UCSD-AML1 (cell line): ENCODE measurements around the gene KCNE3.

Experiments
- DNase-seq: peaks from one replicate; lab custom pipeline; 2025; ENCODE audit not compliant: unreplicated experiment; lab: John Stamatoyannopoulos, UW

The KCNE3 gene

GRCh38 chr11:74466916-74467885, at the start of gene KCNE3:
Gene KCNE3, minus strand, starts transcription at chr11:74467549. Its CDS starts 9,986 bp downstream, at chr11:74457563.
- no peak for DNase-seq

GRCh38 chr11:74507582-74507981, 40.2 kb upstream of the KCNE3 start:
- DNase-seq, result no peak

- DNase-seq, result no peak
Measured at GRCh38 chr11:74506823-74507222, 39.5 kb upstream of the KCNE3 start.

- DNase-seq, result no peak
Measured at GRCh38 chr11:74505911-74506310, 38.6 kb upstream of the KCNE3 start.

- no peak for DNase-seq
Measured at GRCh38 chr11:74504100-74504691, 36.8 kb upstream of the KCNE3 start.

GRCh38 chr11:74494916-74495315, 27.6 kb upstream of the KCNE3 start:
- DNase-seq, result no peak

- DNase-seq, result no peak
Measured at GRCh38 chr11:74493791-74494630, 26.7 kb upstream of the KCNE3 start.

GRCh38 chr11:74492974-74493790, 25.8 kb upstream of the KCNE3 start, which contains the start of gene LIPT2:
Gene LIPT2, minus strand, starts transcription at chr11:74493724. Its CDS starts 21 bp downstream, at chr11:74493703.
- DNase-seq, result peak; percentile 96

GRCh38 chr11:74492084-74492483, 24.7 kb upstream of the KCNE3 start:
- no peak for DNase-seq

- DNase-seq, result no peak
Measured at GRCh38 chr11:74490941-74491340, 23.6 kb upstream of the KCNE3 start.

- no peak for DNase-seq
Measured at GRCh38 chr11:74487875-74488274, 20.5 kb upstream of the KCNE3 start.

GRCh38 chr11:74485868-74486267, 18.5 kb upstream of the KCNE3 start:
- DNase-seq, result no peak

GRCh38 chr11:74480688-74481417, 13.5 kb upstream of the KCNE3 start:
- DNase-seq, result no peak

- DNase-seq, result no peak
Measured at GRCh38 chr11:74479732-74480123, 12.4 kb upstream of the KCNE3 start.

GRCh38 chr11:74478877-74479731, 11.8 kb upstream of the KCNE3 start:
- DNase-seq, result no peak

- no peak for DNase-seq
Measured at GRCh38 chr11:74476536-74476935, 9.2 kb upstream of the KCNE3 start.

- DNase-seq, result no peak
Measured at GRCh38 chr11:74474316-74474715, 7.0 kb upstream of the KCNE3 start.

- DNase-seq, result no peak
Measured at GRCh38 chr11:74473382-74474173, 6.2 kb upstream of the KCNE3 start.
